RWPE2 (cell line): ENCODE results near the gene CNOT1.

Experiments used
- ATAC-seq: fragments of 200-7000 bp; cut with Tn5 transposase; 3 replicates; pipeline ENCODE4 v1.9.1; 2021; ENCODE audit warnings: low read depth
- DNase-seq: peaks from one replicate; pipeline ENCODE4 v3.0.0-alpha.2; 2020; ENCODE audit warnings: low spot score
- H3K27ac ChIP-seq: fragments of 450-650 bp; 2 replicates; pipeline ENCODE4 v1.5.1; 2017; ENCODE audit warnings: mild to moderate bottlenecking; ENCODE audit not compliant: poor library complexity, severe bottlenecking
- H3K27me3 ChIP-seq: fragments of 250-450 bp; sonication (Bioruptor Pico); 2 replicates; pipeline ENCODE4 v1.5.1; 2021; ENCODE audit warnings: mild to moderate bottlenecking, moderate library complexity; ENCODE audit not compliant: insufficient read depth, poor library complexity, severe bottlenecking
- H3K36me3 ChIP-seq: fragments of 250-450 bp; sonication (Bioruptor Pico); 2 replicates; pipeline ENCODE4 v1.5.1; 2020; ENCODE audit warnings: low read depth, mild to moderate bottlenecking, moderate library complexity
- H3K4me1 ChIP-seq: fragments of 250-450 bp; sonication (Bioruptor Pico); 2 replicates; pipeline ENCODE4 v1.5.1; 2021; ENCODE audit warnings: mild to moderate bottlenecking, moderate library complexity; ENCODE audit not compliant: insufficient read depth, poor library complexity, severe bottlenecking
- H3K4me3 ChIP-seq: fragments of 250-450 bp; sonication (Bioruptor Pico); 2 replicates; pipeline ENCODE4 v1.5.1; 2021; ENCODE audit warnings: mild to moderate bottlenecking, moderate library complexity; ENCODE audit not compliant: severe bottlenecking
- H3K9me3 ChIP-seq: fragments of 250-450 bp; sonication (Bioruptor Pico); 2 replicates; pipeline ENCODE4 v1.5.1; 2021; ENCODE audit warnings: mild to moderate bottlenecking, moderate library complexity; ENCODE audit not compliant: severe bottlenecking
- CTCF ChIP-seq: fragments of 450-650 bp; IDR thresholded peaks from one replicate; pipeline ENCODE4 v1.5.1; 2017; ENCODE audit warnings: mild to moderate bottlenecking, moderate library complexity; ENCODE audit not compliant: poor library complexity, severe bottlenecking

CNOT1 gene

GRCh38 chr16:58629733-58630640 lies at the start of gene CNOT1:
TSS of gene CNOT1 (minus strand) at chr16:58629826. CDS start at chr16:58599337, 30,489 bp downstream.
- H3K9me3 ChIP-seq, result no peaks in the 10 kb centered on the region
- DNase-seq (peak; percentile 99), ATAC-seq (peak; percentile 90)
- no peak for TF ChIP-seq CTCF
- no peaks in the 10 kb centered on the region for H3K27me3 ChIP-seq
- H3K4me1 ChIP-seq, result peaks cover 5% of the 10 kb centered on the region
- H3K27ac ChIP-seq, result peak within 1 kb of the TSS; percentile 89
- peaks cover 23% of the 10 kb centered on the region for H3K36me3 ChIP-seq
- H3K4me3 ChIP-seq, result peak within 1 kb of the TSS; percentile 95

GRCh38 chr16:58678716-58679115 lies 49.1 kb upstream of the CNOT1 start:
- no peaks in the 10 kb centered on the region for H3K9me3 ChIP-seq
- H3K4me1 ChIP-seq, result no peaks in the 10 kb centered on the region
- ATAC-seq (peak; percentile 73), DNase-seq (no peak)
- H3K27me3 ChIP-seq, result no peaks in the 10 kb centered on the region
- no peak overlapping the region for H3K4me3 ChIP-seq
- H3K36me3 ChIP-seq, result peaks cover 9% of the 10 kb centered on the region
- H3K27ac ChIP-seq, result no peak overlapping the region
- peak; percentile 25 for TF ChIP-seq CTCF

GRCh38 chr16:58678269-58678668 lies 48.6 kb upstream of the CNOT1 start:
- no peak for TF ChIP-seq CTCF
- H3K9me3 ChIP-seq, result no peaks in the 10 kb centered on the region
- no peak for DNase-seq
- H3K36me3 ChIP-seq, result peaks cover 9% of the 10 kb centered on the region
- ATAC-seq, result no peak
- H3K4me1 ChIP-seq, result no peaks in the 10 kb centered on the region
- H3K27ac ChIP-seq, result no peak overlapping the region
- no peaks in the 10 kb centered on the region for H3K27me3 ChIP-seq
- no peak overlapping the region for H3K4me3 ChIP-seq

- Histone ChIP-seq H3K27me3 (no peaks in the 10 kb centered on the region), H3K4me1 (no peaks in the 10 kb centered on the region), H3K27ac (no peak overlapping the region), H3K9me3 (no peaks in the 10 kb centered on the region), H3K4me3 (no peak overlapping the region), H3K36me3 (no peaks in the 10 kb centered on the region; the same call in 1 of the 2 replicates)
- no peak for TF ChIP-seq CTCF
- ATAC-seq, result no peak
- DNase-seq, result no peak
Observed at GRCh38 chr16:58670946-58671583, 41.4 kb upstream of the CNOT1 start.
